GM21423 (cell line): ENCODE results near the gene CHMP1A.

Experiments
- ATAC-seq: cut with Tn5 transposase; IDR thresholded peaks from one replicate; pipeline ENCODE4 v1.9.1; 2021; ENCODE audit warnings: mild to moderate bottlenecking, moderate library complexity; ENCODE audit not compliant: unreplicated experiment

The CHMP1A gene

DNA sequence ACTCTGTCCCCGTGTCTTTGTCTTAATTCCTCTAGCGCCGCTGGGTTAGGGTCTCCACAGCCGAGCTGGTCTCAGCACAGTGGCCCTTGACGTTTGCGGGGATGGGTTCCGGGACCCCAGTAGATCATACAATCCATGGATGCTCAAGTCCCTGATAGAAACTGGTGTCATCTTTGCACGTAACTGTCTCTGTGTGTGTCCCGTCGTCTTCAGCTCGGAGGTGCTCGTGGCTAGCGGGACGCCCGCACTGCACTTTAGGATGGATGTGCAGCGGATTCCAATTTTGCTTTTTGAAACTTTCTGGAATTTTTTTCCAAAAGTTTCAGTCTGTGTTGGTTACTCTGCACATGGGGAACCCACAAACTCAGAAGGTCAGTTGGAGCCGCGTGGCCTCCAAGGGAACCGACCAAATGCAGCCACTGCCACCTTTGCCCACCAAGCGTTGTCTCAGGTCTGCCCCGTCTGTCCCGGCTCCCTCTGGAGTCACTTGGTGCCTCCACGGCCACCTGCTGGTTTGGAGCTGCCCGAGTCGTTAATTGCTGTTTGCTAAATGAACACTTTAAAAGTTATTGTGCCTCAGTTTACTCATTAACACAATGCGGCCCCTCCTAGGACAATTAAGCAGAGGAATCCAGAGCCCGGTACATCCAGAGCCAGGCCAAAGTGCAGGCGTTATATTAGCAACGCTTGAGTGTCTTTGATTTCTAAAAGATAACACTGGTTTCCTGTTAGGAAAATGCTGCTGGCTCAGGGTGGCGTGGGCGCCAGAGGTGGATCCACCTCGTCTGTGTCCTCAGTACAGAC is 49.4 kb downstream of the CHMP1A start:
- ATAC-seq: no peak

GRCh38 chr16:89607453-89607852 is 50.1 kb downstream of the CHMP1A start:
- ATAC-seq: no peak

DNA sequence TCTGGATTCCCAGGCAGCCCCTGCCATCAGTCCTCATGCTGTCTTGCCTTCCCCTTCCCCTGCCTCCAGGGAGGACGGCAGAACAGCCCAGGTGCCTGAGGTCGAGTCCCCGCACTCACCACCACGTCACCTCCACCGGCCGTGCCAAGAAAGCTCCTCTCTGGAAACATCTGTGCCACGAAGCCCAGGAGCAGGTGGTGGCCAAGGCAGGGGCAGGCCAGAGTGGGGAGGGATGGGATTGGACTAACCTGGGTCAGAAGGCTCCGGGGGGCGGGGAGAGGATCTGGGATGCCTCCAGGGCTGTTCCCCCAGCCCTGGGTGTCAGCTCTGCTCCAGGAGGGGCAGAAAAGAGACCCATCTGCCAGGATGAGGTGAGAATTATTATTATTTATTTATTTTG is 51.5 kb downstream of the CHMP1A start:
- no peak for ATAC-seq

GRCh38 chr16:89605186-89605970 is 52.1 kb downstream of the CHMP1A start:
- no peak for ATAC-seq

GRCh38 chr16:89604764-89605163 is 52.7 kb downstream of the CHMP1A start:
- ATAC-seq: no peak

- no peak for ATAC-seq
Measured at GRCh38 chr16:89602952-89603590, 54.4 kb downstream of the CHMP1A start.

DNA sequence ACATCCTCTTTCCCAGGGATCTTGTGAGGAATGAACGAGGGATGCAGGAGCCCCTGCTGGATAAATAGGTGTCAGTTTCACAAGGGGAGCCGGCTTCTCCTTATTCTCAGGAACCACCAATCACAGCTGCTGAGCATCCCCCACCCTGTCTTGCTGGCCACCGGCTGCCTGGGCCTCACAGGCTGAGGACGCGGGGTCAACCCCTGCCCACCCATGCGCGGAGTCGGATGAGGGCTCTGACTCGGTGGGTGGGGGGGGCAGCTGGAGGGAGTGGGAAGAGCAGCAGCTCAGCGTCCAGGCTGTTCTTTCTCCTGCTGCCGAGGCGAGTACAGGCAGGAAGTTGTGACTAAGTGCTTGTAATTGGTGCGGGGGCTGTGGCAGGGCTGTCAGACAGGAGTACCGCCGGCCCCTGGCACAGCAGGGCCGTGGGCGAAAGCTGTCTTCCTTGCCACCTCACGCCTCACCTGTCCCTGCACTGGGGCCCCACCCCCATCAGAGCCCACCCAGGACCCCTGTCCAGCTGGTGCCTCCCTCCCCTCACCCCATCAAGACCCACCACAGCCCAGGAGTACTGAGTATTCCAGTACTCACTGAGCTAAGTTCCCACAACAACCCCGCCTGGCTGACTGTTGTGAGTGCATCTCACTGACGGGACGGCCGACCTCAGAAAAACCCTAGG is 55.1 kb downstream of the CHMP1A start:
- no peak for ATAC-seq

GRCh38 chr16:89601906-89602272 is 55.6 kb downstream of the CHMP1A start:
- no peak for ATAC-seq

- no peak for ATAC-seq
Measured at GRCh38 chr16:89600956-89601355, 56.6 kb downstream of the CHMP1A start.

DNA sequence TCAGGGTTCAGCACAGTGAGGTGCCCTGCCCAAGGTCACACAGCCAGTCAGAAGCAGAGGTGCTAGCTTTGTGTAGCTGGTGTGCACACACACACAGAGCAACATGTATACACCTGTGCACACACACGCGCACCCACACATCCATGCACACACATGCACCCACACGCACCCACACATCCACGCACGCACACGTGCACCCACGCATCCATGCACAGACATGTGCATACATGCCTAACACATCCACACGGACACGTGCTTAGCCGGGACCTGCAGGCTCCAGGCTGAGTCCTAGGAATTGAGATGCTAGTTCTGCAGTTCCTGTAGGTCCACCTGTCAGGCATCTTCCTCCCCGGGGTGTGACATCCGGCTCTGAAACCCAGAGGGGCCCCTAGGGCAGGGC is 57.1 kb downstream of the CHMP1A start:
- no peak for ATAC-seq

GRCh38 chr16:89599902-89600301 is 57.6 kb downstream of the CHMP1A start:
- no peak for ATAC-seq

GRCh38 chr16:89599451-89599858 is 58.1 kb downstream of the CHMP1A start:
- no peak for ATAC-seq

GRCh38 chr16:89598199-89598598 is 59.3 kb downstream of the CHMP1A start:
- ATAC-seq: no peak

- ATAC-seq: no peak
Measured at GRCh38 chr16:89596957-89597649, 60.4 kb downstream of the CHMP1A start.

- no peak for ATAC-seq
Measured at GRCh38 chr16:89596061-89596689, 61.3 kb downstream of the CHMP1A start.

DNA sequence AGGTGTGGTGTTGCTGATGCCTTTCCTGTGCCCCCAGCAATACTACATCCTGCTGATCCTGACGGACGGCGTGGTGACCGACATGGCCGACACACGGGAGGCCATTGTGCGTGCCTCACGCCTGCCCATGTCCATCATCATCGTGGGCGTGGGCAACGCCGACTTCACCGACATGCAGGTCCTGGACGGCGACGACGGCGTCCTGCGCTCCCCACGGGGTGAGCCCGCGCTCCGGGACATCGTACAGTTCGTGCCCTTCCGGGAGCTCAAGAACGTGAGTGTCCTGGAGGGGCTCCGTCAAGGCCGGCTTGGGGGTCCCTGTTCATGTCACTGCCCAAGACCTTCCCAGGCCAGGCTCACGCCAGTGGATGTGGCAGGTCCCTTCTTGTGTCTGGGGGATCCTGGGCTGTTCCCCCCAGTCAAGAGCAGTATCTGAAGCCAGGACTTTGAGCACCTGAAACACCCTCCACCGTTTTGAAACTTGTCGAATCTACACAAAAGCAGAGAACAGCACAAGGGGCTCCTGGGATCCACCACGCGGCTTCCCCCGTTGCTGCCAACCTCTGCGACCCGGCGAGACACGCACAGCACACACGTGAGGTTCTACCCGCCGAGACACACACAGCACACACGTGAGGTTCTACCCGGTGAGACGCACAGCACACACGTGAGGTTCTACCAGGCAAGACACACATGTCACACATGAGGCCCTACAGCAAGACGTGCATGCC is 62.0 kb downstream of the CHMP1A start:
- no peak for ATAC-seq
